GM19035 (cell line): ENCODE measurements around the gene CREB3L2.
"Not testable (repeated sequence)": the region's sequence is repeated elsewhere in the genome, so short reads cannot be mapped to it uniquely, and the experiment has no call there.

ENCODE experiments used
- ATAC-seq: cut with Tn5 transposase; IDR thresholded peaks from one replicate; pipeline ENCODE4 v1.9.1; 2021; ENCODE audit not compliant: unreplicated experiment

Gene CREB3L2

DNA sequence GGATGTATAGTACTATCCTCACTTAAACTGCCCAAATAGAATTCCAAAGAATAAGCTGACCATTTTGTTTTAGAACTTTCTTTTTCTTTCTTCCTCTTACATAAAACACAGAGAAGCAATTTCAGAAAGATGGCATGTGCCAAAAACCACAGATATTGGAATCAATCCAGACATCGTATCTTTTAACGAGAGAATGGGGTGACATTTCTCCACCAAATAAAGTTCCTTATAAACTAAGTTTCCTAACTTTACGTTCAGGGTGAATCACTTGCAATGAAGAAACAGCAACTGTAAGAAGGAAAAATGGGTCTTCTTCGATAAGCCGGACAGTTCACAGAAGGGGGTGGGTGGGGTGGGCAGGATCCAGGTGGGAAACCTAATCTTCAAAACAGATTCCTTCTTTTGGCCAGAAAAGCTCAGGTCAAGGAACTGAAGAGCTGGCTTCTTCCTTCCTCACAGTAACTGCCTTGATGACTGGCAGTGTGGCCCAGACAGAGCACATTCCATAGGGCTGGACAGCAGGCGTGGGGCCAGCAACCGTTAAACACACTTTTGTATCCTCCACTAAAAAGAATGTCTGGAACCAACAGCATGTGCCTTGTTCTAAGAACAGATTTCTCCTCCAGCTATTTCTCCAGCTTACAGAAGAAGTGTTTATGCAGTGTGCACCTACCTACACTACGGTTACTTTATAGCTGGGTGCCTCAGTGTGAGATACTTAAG is 31.5 kb downstream of the CREB3L2 start:
- ATAC-seq, result no peak

DNA sequence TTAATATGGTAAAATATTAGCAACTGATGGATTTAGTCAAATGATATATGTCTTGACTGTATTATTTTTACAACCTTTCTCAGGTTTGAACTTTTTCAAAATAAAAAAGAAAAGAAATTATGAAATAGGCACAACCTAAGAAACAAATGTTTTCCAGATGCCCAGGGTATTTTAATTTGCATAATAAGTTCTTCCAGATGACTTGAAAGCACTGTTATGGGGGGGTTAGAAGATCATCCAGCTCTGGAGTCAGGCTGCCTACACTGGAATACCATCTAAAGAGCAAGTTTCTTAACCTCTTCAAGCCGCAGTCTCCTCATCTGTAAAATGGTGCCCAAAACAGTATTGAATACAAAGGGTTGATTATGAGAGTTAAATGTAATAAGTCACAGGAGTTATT is 32.1 kb downstream of the CREB3L2 start:
- no peak for ATAC-seq

DNA sequence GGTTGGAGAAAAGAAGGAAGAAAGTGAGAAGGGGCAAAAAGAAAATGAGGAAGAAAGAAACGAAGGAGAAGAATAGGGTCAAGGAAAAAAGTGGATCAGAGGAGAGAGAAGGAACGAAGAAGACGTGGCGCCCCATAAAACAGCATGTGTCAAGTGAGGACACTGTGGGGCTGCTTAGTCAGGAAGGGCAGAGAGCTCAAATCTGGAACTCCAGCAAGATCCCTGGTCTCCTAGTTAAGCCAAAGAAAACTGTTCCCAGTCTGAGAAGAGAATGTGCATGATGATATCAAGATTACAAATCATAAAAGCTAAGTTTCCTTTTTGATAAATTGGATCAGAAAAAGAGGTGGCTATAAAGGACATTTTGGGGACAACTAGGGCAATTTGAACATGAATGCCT is 33.0 kb downstream of the CREB3L2 start:
- no peak for ATAC-seq

DNA sequence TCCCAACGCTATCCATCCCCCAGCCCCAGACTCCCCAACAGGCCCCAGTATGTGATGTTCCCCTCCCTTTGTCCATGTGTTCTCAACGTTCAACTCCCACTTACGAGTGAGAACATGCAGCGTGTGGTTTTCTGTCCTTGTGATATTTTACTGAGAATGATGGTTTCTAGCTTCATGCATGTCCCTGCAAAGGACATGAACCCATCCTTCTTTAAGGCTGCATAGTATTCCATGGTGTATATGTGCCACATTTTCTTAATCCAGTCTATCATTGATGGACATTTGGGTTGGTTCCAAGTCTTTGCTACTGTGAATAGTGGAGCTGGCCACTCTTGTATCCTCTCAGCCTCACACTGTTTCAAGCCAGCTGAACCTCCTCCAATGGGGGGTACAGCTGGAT is 33.5 kb downstream of the CREB3L2 start:
- ATAC-seq, result not testable (repeated sequence)

DNA sequence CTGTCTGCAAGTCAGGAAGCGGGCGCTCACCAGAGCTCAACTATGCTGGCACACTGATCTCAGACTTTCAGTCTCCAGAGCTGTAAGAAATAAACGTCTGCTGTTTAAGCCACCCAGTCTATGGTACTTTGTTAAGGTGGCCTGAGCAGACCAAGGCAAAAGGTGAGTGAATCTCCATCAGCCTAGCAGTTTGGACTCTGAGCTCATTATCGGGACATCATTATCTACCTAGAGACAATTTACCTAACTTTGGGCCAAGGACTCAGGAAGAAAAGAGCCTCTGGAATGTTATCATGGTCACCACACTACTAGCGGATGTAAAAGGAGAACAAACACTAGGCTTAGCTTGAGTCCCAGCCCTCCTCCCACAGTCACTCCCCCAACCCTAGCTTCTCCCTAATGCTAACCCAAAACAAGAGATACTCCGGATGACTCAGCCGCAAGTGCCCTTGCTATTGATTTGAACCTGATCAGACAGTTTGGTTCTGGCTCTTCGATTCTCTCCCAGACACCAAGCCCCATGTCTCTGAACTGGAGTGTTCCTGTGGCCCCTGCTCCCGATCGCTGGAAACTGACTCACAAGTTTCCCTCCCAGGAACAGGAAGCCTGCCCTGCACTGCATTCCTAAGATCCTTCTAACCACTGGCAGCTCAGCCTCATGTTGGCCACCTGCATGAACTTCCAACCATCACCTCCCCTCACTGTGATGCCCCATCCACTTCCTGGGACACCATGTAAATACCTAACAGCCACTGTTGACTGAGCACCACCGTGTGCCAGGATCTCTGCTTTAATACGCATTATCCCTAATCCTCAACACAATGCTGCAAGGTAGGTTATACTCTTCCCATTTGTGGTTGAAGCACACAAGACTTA is 34.5 kb downstream of the CREB3L2 start:
- ATAC-seq, result no peak

DNA sequence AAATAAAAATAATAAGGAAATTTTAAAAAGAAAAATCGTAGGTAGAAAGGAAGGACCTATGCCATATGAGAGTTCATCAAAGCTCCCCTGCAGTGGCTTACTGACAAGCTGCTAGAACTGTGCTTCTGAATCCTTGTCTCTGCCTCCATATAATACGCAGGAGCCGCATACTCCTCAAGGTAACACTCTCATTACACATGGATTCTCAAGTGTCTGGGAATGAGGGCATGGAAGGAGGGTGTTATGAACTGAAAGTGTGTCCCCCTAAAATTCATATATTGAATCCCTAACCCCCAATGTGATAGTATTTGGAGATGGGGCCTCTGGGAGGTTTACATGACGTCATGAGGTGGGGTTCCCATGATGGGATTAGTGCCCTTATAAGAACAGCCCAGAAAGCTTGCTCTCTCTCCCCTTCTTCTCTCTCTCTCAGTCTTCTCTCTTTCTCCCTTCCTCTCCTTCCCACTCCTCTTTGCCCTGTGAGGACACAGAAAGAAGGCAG is 35.2 kb downstream of the CREB3L2 start:
- ATAC-seq, result no peak

DNA sequence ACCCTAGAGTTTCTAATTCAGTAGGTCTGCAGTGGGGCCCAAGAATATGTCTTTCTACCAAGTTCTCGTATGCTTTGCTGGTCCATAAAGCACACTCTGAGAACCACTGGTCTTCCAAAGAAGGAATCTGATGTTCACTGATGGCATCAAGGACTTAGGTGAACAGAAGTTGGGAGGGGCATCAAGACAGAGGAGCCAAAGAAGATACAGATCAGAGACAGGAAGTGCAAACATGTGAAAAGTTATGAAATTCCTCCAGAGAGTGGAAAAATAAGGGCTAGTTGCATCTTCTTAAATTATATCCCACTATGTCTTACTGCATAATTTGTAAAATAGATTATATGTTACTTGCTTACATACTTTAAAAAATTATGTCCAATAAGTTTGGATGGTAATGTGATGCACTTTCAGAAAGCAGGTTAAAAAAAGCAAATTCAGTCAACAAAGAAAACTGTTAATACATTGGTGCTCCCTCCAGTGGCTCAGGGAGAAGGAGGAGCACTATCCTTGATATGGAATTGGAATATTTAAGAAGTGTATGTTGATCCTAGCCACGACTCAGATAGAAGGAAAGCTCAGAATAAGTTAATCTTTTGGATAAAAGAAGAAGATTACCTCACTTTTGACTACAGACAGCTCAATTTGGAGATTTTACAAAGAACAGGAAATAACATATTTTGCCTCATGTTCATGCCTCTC is 35.8 kb downstream of the CREB3L2 start:
- ATAC-seq, result no peak

DNA sequence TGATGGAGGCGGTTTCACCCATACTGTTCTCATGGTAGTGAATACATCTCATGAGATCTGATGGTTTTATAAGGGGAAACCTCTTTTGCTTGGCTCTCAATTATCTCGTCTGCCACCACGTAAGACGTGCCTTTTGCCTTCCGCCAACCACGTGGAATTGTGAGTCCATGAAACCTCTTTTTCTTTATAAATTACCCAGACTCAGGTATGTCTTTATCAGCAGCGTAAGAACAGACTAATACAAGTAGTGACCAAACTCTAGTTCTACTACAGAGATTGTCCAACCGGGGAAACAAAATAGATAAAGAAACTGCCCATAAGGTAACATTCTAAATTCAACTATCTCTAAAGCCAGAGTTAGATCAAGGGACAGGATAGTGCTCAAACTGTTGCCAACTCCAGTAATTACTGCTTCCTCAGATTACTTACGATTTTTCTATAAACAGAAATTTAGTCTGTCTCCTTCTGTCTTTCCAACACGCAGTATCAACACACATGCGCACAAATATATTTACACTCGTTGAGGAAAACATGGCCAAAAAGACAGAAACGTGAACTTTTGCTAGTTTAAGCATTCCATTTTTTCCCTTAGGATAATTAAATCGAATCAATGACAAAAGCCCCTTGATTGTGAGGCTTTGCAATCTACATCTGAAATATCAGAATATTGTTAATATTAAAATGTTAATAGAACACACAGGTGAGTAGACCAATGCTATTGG is 36.9 kb downstream of the CREB3L2 start:
- no peak for ATAC-seq

DNA sequence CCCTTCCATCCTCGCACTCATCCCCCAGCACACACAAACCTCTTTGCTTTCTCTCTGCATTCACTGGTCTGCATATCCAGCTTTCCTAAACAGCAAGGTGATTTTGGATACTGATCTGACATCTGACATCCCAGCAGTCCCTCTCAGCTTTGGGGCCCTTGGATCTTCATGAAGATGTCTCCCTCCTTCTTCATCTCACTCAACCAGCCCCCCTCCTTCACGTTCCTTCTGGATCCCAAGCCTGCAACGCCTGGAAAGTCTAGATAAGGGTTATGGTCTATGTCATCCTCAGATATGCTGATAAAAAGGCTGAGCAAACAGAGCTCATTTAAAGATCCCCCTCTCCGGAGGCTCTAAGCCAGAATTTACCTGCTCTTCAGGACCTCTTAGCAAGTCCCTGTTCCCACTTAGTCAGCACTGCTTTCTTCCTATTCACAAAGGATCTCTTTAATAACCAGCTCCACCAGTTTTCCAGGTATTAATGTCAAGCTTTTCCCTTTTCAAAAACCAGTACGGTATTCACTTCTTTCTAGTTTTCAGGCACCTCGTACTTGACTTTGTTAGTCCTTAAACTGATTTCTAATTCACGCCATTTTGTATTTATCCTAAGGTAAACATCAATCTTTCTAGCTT is 38.9 kb downstream of the CREB3L2 start:
- ATAC-seq, result no peak

DNA sequence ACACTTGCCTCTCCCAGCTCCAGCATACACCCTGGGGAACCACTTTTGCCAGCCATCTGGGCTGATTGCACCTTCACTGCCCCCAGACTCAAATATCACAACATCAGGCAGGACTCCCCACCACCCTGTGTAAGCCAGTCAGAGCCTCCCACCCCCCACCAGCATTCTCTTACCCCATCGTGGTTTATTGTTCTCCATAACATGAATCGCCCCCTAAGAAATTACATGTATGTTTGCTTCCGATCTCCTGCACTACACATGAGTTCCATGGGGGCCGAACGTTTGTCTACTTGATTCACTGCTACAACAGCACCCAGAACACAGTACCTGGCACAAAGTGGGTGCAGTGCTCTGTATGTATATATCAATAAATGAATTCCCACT is 39.4 kb downstream of the CREB3L2 start:
- no peak for ATAC-seq

DNA sequence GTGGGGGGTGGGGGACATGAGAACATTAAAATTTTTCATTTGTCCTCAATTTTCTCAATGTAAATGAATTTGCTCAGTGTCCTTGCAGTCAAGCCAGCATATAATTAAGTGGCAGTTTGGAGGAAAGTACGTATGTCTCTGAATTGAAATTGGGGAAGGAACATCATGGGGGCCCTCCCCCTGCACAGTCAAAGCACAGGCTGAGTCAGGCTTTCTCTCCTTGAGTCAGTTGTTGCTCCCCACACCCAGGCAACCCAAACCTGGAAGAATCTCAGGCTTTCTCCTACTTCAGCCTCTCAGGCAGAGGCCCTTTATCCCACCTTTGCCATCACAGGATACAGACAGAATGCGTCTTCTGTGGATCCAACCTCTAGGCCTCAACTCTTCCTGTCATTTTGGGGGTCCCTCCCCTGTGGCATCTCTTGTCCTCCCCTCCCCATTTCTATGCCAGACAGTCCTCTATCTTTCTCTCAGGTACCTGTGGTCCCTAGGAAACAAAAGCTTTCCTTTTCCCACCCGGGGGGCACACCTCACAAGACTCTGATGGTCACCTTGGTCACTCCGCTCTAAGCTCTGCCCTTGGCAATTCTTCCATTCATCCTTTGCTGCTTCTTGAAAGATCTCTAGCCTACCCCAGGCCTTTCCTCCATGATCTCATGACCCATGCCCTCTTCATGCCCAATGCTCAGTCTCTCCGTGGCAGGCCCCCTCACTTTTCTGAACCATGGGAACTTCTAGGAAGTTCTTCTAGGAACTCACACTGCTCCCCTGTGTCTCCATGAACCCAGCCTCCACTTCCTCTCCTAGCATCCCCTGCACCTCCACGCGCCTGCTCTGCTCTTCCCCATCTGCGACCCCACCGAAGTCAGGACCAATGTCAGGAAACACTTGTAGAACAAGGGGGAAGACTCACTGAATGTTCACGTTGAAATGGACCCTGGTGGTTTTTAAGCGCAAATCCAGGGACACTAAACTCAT is 40.4 kb downstream of the CREB3L2 start:
- ATAC-seq, result peak; percentile 72

DNA sequence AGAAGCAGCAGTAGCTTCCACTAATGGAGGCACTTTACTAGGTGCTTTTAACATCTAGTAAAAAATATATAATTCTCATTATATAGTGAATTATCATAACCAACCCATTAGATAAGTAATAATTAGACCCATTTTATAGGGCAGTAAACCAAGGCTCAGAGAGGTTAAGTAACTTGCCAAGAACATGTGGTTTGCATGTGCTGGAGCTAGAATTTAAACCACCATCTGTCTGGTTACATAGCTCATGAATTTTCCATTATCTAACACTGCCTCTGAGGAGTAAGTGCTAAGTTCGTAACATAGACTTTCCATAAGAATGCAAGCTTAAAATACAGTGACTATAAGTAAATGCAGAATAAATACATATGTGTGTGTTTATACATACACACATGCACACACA is 41.9 kb downstream of the CREB3L2 start:
- ATAC-seq, result no peak

DNA sequence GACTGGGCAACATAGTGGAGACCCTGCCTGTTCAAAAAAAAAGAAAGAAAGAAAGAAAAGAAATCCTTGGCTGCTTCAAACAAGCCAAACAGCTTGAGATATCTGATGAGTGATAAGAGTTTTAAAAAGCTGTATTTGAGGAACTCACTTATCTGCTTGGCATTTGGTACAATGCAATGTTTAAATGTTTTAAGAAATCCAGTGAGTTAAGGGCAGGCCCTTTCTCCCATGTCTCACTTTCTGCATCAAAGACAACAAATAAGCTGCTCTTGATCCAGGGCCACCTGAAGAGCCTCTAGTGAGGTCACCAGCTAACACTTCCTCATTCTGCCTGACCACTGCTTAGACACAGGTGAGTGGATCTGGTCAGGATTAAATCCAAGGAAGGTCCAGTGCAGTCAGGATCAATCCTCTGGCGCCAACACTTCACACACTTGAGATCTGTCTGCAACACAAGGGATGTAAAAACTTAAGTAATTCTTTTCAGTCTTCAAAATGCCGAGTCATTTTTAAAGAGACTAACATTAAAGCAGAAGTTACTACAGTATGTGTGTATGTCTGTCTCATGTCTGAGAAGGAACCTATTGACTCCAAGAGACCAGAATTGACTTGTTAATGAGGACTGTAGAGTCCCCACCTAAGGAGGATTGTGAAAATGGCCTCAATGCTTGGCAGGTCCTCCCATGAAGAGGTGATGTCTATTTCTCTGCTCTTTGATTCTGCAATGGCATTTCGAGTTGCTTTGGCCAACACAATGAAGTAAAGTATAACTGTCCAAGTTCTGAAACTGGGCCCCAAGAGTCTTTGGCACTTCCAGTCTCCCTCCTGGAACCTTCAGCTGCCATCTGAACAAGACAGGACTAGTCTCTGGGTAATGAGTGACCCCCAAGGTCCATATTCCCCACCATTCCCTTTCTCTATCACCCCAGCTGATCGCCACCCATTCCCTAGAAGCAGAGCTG is 43.1 kb downstream of the CREB3L2 start:
- ATAC-seq, result peak; percentile 44

DNA sequence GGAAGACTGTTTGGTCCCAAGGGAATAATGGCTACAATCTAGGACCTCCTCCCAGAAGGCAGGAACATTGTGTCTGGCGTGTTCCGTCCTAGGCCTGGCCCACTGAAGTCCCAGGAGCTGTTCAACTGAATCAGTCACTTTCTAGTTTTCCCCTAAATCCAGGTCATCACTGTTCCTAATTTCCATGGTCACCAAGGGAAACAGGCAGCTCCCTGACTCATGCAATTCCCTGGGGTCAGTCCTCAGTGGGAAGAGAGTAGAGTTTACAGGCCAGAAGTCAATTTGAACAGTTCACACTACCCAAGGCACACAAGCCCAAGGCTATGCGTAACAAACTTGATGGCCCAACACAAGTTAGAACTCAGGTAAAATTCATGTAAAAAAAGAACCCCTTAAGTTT is 44.0 kb downstream of the CREB3L2 start:
- no peak for ATAC-seq

DNA sequence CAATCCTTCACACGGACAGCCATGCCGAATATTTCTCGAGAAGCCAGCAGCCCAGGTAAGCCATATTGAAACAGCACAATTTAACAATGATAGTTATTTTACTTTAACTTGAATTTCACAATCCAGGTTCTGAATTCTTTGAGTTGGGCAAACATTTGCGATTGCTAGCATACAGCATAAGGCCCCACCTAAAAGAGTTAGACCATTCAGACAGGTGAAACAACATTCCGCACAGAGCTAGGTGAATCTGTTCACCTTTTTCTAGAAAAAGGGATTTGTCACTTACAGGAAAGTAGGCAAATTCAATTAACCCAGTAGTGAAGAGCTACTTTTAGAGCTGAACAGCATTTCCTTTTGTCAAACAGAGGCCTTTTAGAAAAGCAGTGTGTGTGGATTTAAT is 45.3 kb downstream of the CREB3L2 start:
- ATAC-seq, result no peak

DNA sequence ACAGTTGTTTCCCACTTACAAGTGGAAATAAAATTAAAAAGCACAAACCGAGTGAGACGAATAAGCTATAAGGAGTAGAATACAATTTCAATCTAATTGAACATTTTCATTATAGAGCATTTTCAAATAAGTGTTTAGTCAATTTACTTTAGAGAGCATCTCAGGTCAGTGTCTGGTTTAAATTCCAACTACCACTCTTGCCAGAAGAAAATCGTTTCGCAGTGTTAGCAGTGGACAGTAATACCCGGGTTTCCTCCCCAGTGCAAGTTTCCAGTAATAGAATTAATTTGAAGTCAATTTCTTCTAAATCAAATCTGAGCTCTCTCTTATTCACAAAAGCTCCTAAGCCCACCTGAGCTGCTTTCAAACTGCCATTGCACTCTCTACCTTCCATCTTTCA is 45.7 kb downstream of the CREB3L2 start:
- ATAC-seq, result no peak

DNA sequence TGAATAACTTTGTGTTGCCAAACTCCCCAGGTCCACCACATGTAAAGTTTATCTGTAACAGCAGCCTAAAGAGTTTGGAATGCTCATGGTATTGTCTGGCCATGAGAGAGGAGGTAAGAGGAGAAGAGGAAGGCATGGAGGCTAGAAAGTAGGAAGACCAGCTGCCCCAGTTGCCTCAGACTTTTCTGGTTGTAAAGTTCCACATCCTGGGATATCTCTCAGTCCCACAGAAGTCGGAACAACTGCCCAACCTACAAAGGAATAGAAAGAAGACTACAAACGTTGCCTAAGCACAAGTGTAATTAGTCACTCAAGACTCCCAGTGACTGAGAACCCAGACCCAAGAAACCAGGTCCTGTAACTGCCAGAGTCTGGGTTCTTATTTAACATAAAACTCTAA is 47.3 kb downstream of the CREB3L2 start:
- no peak for ATAC-seq
